CD4-positive, alpha-beta T cell (primary cell): ENCODE measurements around the gene IFI30. TPM values are rescaled to one million over a fixed set of nuclear protein-coding genes. Genes with fewer than 3 reads are reported as not detected.
A peak's percentile ranks its signal among the peaks of the same experiment; 100 is the strongest.

Experiments used
- ATAC-seq: fragments of 200-7000 bp; cut with Tn5 transposase; one replicate; pipeline ENCODE4 v1.10.0; 2022; ENCODE audit warnings: mild to moderate bottlenecking; ENCODE audit not compliant: poor library complexity
- CTCF ChIA-PET: fragments of 350-600 bp; sonication (Branson Sonifier 250); formaldehyde crosslinking; loops from one replicate; lab custom pipeline; 2021; ENCODE audit warnings: antibody characterized with exemption, inconsistent platforms; lab: Charles Lee
- POLR2A ChIA-PET: fragments of 350-600 bp; sonication (Branson Sonifier 250); formaldehyde crosslinking; loops from one replicate; lab custom pipeline; 2021; ENCODE audit warnings: antibody characterized with exemption, inconsistent platforms; lab: Charles Lee
- DNase-seq, 14 experiments: peaks; one replicate each; pipeline ENCODE4 v3.0.0-alpha.2; 2013 to 2020; ENCODE audit warnings: mixed read lengths in 2 of 14
- H3K27ac ChIP-seq, 2 donors: one replicate each; pipeline versions ENCODE4 v1.5.1 to v1.7.0; 2013; ENCODE audit warnings: low read length in 2 of 2, low read depth in 1 of 2, mild to moderate bottlenecking in 1 of 2
- H3K27me3 ChIP-seq, 2 experiments: 1 replicate in 1 of 2; 2 replicates in 1 of 2; pipeline versions ENCODE4 v1.6.1 to v1.7.0; 2013; ENCODE audit warnings: low read length in 2 of 2, control low read depth in 1 of 2, mild to moderate bottlenecking in 1 of 2, moderate library complexity in 1 of 2; ENCODE audit not compliant: insufficient read depth in 2 of 2, control insufficient read depth in 1 of 2
- H3K36me3 ChIP-seq: one replicate; pipeline ENCODE4 v1.6.1; 2013; ENCODE audit warnings: low read length, control low read depth; ENCODE audit not compliant: insufficient read depth
- H3K4me1 ChIP-seq: one replicate; pipeline ENCODE4 v1.6.1; 2013; ENCODE audit warnings: low read length, control low read depth; ENCODE audit not compliant: insufficient read depth
- H3K4me3 ChIP-seq: one replicate; pipeline ENCODE4 v1.5.1; 2013; ENCODE audit warnings: mild to moderate bottlenecking, low read length, moderate library complexity
- H3K9me3 ChIP-seq, 2 experiments: 1 replicate in 1 of 2; 2 replicates in 1 of 2; pipeline versions ENCODE4 v1.6.1 to v1.7.0; 2013; ENCODE audit warnings: low read length in 2 of 2, mild to moderate bottlenecking in 2 of 2, control low read depth in 1 of 2, moderate library complexity in 1 of 2; ENCODE audit not compliant: control insufficient read depth in 1 of 2, insufficient read depth in 1 of 2
- H3K27ac Mint-ChIP-seq: one replicate; pipeline ENCODE4 v1.8.0; 2020; ENCODE audit warnings: mixed read lengths
- H3K27me3 Mint-ChIP-seq: one replicate; pipeline ENCODE4 v1.8.0; 2021; ENCODE audit warnings: mixed read lengths
- H3K36me3 Mint-ChIP-seq: one replicate; pipeline ENCODE4 v1.8.0; 2021; ENCODE audit warnings: low read depth, mixed read lengths
- H3K4me1 Mint-ChIP-seq: one replicate; pipeline ENCODE4 v1.8.0; 2021; ENCODE audit warnings: low read depth, mixed read lengths
- H3K4me3 Mint-ChIP-seq: one replicate; pipeline ENCODE4 v1.8.0; 2020; ENCODE audit warnings: mild to moderate bottlenecking, mixed read lengths
- H3K9me3 Mint-ChIP-seq: one replicate; pipeline ENCODE4 v1.8.0; 2020; ENCODE audit warnings: mixed read lengths
- intact Hi-C, 2 experiments: fragments of 100-400 bp; cut with DNase I in 1 of 2; cut with micrococcal nuclease in 1 of 2; formaldehyde crosslinking; loops; one replicate each; pipeline versions ENCODE4 v1.15.1 to v1.9.0; 2023 to 2025; cut with DNase I, micrococcal nuclease
- total RNA-seq, 174 experiments: library from RNA in 2 of 174; stranded (reverse) in 2 of 174; gene quantifications; one replicate each; pipeline ENCODE4 v1.2.3 and lab custom pipeline; 2021 to 2026
- TF ChIP-seq, protein P1 (sequence below): fragments of 200-600 bp; IDR thresholded peaks from one replicate; pipeline ENCODE4 v1.8.0; 2022; ENCODE audit warnings: antibody characterized with exemption, mild to moderate bottlenecking

IFI30 gene
- total RNA-seq, 2 experiments from 2014 or later, result 10.6 to 10.7 TPM

- Histone ChIP-seq H3K9me3 (no peaks in the 10 kb centered on the region), H3K4me3 (peak overlapping the region; percentile 78), H3K36me3 (peaks cover 15% of the 10 kb centered on the region), H3K4me1 (peaks cover 36% of the 10 kb centered on the region), H3K27me3 (no peaks in the 10 kb centered on the region), H3K27ac (peak overlapping the region; percentile 40 to 75)
- ChIA-PET CTCF (interaction anchor here (1.1 kb wide), 1 partner anchor 98 kb away, joined by 3 read pairs; no protein-coding TSS in a partner anchor), POLR2A (interaction anchor here (1.7 to 2.2 kb wide), 2 partner anchors 127 to 151 kb away, joined by 5 to 27 read pairs; partner anchors contain the start of gene JUND)
- H3K27me3 Mint-ChIP-seq, result no peaks in the 10 kb centered on the region
- H3K4me3 Mint-ChIP-seq, result peak overlapping the region; percentile 96
- peak overlapping the region; percentile 69 for H3K27ac Mint-ChIP-seq
- peaks cover 23% of the 10 kb centered on the region for H3K4me1 Mint-ChIP-seq
- intact Hi-C loops, result loop anchor here (2.0 to 5.0 kb wide), 3 partner anchors 35 to 151 kb away; partner anchors contain the start of gene MPV17L2 (in 1 of the 2)
- peak in 7 of 14 experiments; percentile 19 to 50 (median 43) for DNase-seq
- no peaks in the 10 kb centered on the region for H3K9me3 Mint-ChIP-seq
- ATAC-seq, result no peak
- H3K36me3 Mint-ChIP-seq, result peaks cover 22% of the 10 kb centered on the region
- TF ChIP-seq, protein P1, sequence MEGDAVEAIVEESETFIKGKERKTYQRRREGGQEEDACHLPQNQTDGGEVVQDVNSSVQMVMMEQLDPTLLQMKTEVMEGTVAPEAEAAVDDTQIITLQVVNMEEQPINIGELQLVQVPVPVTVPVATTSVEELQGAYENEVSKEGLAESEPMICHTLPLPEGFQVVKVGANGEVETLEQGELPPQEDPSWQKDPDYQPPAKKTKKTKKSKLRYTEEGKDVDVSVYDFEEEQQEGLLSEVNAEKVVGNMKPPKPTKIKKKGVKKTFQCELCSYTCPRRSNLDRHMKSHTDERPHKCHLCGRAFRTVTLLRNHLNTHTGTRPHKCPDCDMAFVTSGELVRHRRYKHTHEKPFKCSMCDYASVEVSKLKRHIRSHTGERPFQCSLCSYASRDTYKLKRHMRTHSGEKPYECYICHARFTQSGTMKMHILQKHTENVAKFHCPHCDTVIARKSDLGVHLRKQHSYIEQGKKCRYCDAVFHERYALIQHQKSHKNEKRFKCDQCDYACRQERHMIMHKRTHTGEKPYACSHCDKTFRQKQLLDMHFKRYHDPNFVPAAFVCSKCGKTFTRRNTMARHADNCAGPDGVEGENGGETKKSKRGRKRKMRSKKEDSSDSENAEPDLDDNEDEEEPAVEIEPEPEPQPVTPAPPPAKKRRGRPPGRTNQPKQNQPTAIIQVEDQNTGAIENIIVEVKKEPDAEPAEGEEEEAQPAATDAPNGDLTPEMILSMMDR, result no peak
Observed at GRCh38 chr19:18153556-18154134, 20.0 kb upstream of the IFI30 start.

DNA sequence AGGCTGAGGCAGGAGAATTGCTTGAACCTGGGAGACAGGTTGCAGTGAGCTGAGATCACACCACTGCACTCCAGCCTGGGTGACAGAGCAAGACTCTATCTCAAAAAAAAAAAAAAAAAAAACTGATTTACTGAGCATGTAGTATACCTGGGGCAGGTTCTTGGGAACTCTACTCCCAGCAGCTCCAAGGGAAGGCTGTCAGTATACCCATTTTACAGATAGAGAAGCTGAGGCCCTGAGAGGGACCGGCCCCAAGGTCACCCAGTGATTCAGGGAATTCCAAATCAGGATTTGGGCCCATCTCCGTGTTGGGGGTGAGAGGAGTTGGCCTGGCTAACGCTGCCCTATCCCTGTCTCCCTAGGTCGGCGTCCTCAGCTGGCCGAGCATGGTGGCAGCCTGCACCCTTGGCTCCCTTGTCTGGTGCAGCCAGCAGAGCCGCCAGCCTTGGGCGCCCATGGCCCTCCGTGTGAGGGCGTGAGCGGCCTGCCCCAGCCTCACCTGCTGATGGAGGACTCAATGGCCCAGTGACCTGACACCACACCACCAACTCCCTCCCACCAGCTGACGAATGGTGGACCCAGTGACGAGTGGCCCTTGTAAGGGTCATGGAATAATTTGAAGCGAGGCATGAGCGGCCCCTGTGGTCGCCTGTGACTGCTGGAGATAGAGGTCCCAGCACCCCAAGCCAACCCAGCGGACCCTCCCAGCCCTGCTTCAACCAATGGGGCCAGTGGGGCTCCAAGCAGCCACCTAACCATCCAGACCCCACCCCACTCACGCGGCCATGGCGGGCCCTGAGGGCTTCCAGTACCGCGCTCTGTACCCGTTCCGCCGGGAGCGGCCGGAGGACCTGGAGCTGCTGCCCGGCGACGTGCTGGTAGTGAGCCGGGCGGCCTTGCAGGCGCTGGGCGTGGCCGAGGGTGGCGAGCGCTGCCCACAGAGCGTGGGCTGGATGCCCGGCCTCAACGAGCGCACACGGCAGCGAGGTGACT is 18.2 kb upstream of the IFI30 start:
- peaks cover 22% of the 10 kb centered on the region for H3K36me3 Mint-ChIP-seq
- no peak overlapping the region for H3K4me3 ChIP-seq
- DNase-seq (peak in 1 of 14 experiments; percentile 43), ATAC-seq (no peak)
- no peak overlapping the region for H3K27ac ChIP-seq
- peak overlapping the region; percentile 81 for H3K4me3 Mint-ChIP-seq
- H3K27me3 ChIP-seq, result no peaks in the 10 kb centered on the region
- H3K27me3 Mint-ChIP-seq, result no peaks in the 10 kb centered on the region
- H3K27ac Mint-ChIP-seq, result no peak overlapping the region
- H3K4me1 ChIP-seq, result peaks cover 39% of the 10 kb centered on the region
- ChIA-PET POLR2A (interaction anchor here (0.6 to 0.8 kb wide), 2 partner anchors 38 to 567 kb away, joined by 3 read pairs; no protein-coding TSS in a partner anchor), CTCF (interaction anchor here (0.9 kb wide), 1 partner anchor 36 kb away, joined by 3 read pairs; no protein-coding TSS in a partner anchor)
- TF ChIP-seq, protein P1, result no peak
- H3K9me3 ChIP-seq, result no peaks in the 10 kb centered on the region
- H3K4me1 Mint-ChIP-seq, result peaks cover 26% of the 10 kb centered on the region
- intact Hi-C loops, result no loop called here
- H3K36me3 ChIP-seq, result peaks cover 12% of the 10 kb centered on the region
- no peaks in the 10 kb centered on the region for H3K9me3 Mint-ChIP-seq

- DNase-seq (peak in 1 of 14 experiments; percentile 26), ATAC-seq (no peak)
- Histone ChIP-seq H3K36me3 (peaks cover 9% of the 10 kb centered on the region), H3K9me3 (no peaks in the 10 kb centered on the region), H3K4me1 (peaks cover 44% of the 10 kb centered on the region), H3K27me3 (no peaks in the 10 kb centered on the region), H3K27ac (no peak overlapping the region), H3K4me3 (no peak overlapping the region)
- Mint-ChIP-seq H3K4me3 (peak overlapping the region; percentile 54), H3K9me3 (no peaks in the 10 kb centered on the region), H3K4me1 (peaks cover 30% of the 10 kb centered on the region), H3K36me3 (peaks cover 22% of the 10 kb centered on the region), H3K27me3 (no peaks in the 10 kb centered on the region), H3K27ac (no peak overlapping the region)
- TF ChIP-seq, protein P1, result no peak
- ChIA-PET POLR2A (interaction anchor here (0.8 to 1.0 kb wide), 2 partner anchors 39 to 40 kb away, joined by 3 read pairs; no protein-coding TSS in a partner anchor), CTCF (no interaction called here)
- intact Hi-C loops, result no loop called here
Observed at GRCh38 chr19:18156268-18156667, 17.3 kb upstream of the IFI30 start.
